ENCODE results near the gene TSEN54.

DNA sequence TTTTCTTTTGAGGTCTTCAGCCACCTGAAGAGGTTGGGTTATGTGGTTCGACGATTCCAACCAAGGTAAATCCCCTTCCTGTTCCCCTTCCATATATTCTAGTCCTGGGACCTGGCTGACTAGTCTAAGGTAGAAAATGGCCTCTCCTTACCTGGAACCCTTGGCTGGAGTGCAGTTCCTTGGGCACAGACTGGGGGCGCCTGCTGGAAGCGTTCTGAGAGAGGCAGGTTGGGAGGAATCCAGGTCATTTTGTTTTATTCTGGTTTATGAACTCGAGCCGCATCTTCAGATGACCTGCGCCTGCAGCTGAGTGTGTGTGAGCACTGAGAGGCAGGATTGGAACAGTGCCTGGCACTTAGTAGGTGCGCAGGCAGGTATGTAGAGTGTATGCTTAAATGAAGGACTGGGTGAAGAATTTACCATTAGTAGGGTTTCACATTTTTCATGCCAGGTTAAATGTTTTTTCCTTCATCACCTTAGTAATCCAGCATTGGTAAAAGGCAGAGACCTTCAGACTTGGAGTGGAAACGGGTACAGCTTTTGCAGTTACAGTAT, 2.7 kb downstream of the TSEN54 start:
- no peak for TF ChIP-seq YY1 (IDR thresholded peaks at IDR 0.05; ENCODE audit: insufficient read depth, insufficient read length)
- TF ChIP-seq SUZ12 (IDR thresholded peaks at IDR 0.05; ENCODE audit: extremely low read depth, insufficient read depth, insufficient read length): no peak

Data from NT2/D1 (cell line).